ENCODE data around the gene PRELP.
"Not testable (repeated sequence)": the region's sequence is repeated elsewhere in the genome, so short reads cannot be mapped to it uniquely, and the experiment has no call there.

Gene PRELP

DNA sequence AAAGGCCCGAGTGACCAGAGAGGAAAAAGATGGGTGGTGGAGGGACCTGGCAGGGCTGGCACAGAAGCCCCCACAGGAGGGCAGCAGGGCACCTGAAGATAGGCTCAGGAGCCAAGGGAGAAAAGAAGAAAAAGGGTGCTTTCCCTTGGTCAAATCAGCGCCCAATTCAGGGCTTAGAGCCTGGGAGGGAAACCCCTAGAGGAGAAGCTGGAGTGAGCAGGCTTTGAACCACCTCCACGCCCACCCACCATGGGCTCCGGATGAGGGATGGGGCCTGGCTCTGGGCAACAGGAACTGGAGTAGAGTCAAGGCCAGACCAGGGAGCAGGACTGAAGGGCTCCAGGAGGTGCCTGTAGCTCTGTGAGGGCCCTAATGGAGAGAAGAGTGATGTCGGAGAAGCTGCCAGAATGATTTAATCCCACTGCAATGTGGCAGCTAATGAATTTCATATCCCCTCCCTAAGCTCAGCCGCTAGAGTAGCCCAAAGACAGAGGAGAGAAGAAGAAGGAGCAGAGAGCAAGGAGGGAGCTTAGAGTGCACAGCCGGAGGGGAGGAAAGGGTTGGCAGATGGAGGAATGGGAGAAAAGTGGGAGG, 12.0 kb upstream of the PRELP start:
- no peaks in the 10 kb centered on the region for H3K9me3 ChIP-seq (ENCODE audit: control insufficient read depth, low read length)
- WGBS, 2 experiments: 66 to 71% methylated on average over 7 of the region's 7 CpGs
- no peaks in the 10 kb centered on the region for H3K36me3 ChIP-seq (ENCODE audit: control insufficient read depth, insufficient read depth, low read length)
- H3K4me1 ChIP-seq (ENCODE audit: control insufficient read depth, insufficient read depth, low read length): peaks cover 36% of the 10 kb centered on the region
- no peak overlapping the region for H3K27ac ChIP-seq (ENCODE audit: insufficient read depth, low read depth, low read length, poor library complexity, severe bottlenecking)
- peaks cover 3% of the 10 kb centered on the region for H3K27me3 ChIP-seq (ENCODE audit: control insufficient read depth, insufficient read depth, low read length, poor library complexity, severe bottlenecking)
- H3K4me3 ChIP-seq (ENCODE audit: insufficient read depth, low read depth, low read length): no peak overlapping the region

DNA sequence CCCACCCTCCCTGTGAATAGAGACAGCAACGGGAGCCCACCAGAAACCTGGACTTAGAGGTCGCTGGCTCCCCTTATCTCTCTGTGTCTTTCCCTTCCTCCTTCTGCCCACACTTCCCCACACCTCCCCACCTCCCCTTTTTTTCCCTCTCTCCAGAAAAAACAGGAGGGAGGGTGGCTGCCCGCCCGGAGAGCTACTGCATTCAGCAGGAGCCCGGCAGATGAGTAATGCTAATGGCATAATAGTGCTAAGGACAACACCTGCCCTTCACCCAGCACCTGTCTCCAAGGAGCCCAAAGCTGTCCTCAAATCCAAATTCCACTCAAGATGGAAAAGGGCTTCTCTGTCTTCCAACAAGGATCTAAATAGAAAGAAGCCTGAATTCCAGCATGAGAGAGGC, 11.4 kb upstream of the PRELP start:
- Histone ChIP-seq H3K27me3 (ENCODE audit: control insufficient read depth, insufficient read depth, low read length, poor library complexity, severe bottlenecking) (peaks cover 3% of the 10 kb centered on the region), H3K27ac (ENCODE audit: insufficient read depth, low read depth, low read length, poor library complexity, severe bottlenecking) (no peak overlapping the region), H3K4me3 (ENCODE audit: insufficient read depth, low read depth, low read length) (no peak overlapping the region), H3K36me3 (ENCODE audit: control insufficient read depth, insufficient read depth, low read length) (no peaks in the 10 kb centered on the region), H3K4me1 (ENCODE audit: control insufficient read depth, insufficient read depth, low read length) (peaks cover 36% of the 10 kb centered on the region), H3K9me3 (ENCODE audit: control insufficient read depth, low read length) (no peaks in the 10 kb centered on the region)
- WGBS, 2 experiments: 69 to 71% methylated on average over 3 to 5 of the region's 5 CpGs

DNA sequence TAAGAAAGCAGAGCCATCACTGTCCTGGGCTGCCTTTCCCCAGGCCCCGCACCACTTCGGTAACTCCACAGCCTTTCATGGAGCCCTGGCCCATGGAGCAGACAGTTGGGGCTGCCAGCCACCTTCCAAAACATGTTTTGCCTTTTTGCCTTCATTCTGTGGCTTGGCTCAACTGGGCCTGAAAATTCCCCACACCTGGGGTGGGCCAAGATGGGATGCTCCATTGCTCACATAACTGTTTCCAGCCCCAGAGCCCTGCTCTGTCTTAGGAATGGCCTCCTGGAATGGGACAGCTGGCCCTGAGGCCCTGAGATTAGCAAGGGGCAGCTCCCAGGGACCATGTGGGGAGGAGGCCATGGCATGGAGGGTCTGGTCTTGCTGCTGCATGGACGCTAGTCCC, 10.9 kb upstream of the PRELP start:
- Histone ChIP-seq H3K27ac (ENCODE audit: insufficient read depth, low read depth, low read length, poor library complexity, severe bottlenecking) (no peak overlapping the region), H3K4me1 (ENCODE audit: control insufficient read depth, insufficient read depth, low read length) (peaks cover 36% of the 10 kb centered on the region), H3K27me3 (ENCODE audit: control insufficient read depth, insufficient read depth, low read length, poor library complexity, severe bottlenecking) (peaks cover 3% of the 10 kb centered on the region), H3K36me3 (ENCODE audit: control insufficient read depth, insufficient read depth, low read length) (no peaks in the 10 kb centered on the region), H3K4me3 (ENCODE audit: insufficient read depth, low read depth, low read length) (no peak overlapping the region), H3K9me3 (ENCODE audit: control insufficient read depth, low read length) (no peaks in the 10 kb centered on the region)
- WGBS, 2 experiments: 95 to 98% methylated on average over 3 of the region's 3 CpGs

DNA sequence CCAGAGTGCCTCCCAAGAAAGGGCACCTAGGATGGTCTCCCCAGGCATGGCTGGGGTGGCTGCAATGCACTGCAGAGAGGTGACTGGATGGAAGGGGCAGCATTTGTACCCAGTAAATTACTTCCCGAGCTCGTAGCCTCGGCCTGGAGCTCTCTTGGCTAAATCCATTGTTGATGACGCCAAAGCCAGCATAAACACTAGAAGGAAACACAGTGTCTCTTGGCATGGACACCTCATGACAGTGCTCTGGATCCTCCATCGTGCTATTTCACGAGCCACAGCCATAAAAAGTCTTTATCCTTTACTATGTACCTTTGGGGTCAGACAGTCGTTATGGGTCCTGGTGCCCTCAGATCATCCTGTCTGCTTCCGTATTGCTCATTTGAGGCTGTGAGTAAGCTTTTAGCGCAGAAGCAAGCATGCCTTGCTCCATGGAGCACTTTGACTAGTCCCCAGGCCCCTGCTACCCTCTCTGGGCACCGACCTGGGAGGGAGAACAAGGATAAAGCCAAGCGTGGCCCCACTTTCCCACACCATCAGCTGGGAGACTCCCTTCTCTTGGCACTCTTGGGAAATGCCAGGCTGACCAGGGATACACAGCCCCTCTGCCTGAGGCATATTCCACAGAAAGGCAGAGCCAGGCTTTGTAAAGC, 10.3 kb upstream of the PRELP start:
- peaks cover 36% of the 10 kb centered on the region for H3K4me1 ChIP-seq (ENCODE audit: control insufficient read depth, insufficient read depth, low read length)
- no peaks in the 10 kb centered on the region for H3K9me3 ChIP-seq (ENCODE audit: control insufficient read depth, low read length)
- WGBS, 2 experiments: 95 to 96% methylated on average over 11 of the region's 11 CpGs
- H3K27me3 ChIP-seq (ENCODE audit: control insufficient read depth, insufficient read depth, low read length, poor library complexity, severe bottlenecking): peaks cover 3% of the 10 kb centered on the region
- H3K36me3 ChIP-seq (ENCODE audit: control insufficient read depth, insufficient read depth, low read length): no peaks in the 10 kb centered on the region
- no peak overlapping the region for H3K4me3 ChIP-seq (ENCODE audit: insufficient read depth, low read depth, low read length)
- H3K27ac ChIP-seq (ENCODE audit: insufficient read depth, low read depth, low read length, poor library complexity, severe bottlenecking): no peak overlapping the region

DNA sequence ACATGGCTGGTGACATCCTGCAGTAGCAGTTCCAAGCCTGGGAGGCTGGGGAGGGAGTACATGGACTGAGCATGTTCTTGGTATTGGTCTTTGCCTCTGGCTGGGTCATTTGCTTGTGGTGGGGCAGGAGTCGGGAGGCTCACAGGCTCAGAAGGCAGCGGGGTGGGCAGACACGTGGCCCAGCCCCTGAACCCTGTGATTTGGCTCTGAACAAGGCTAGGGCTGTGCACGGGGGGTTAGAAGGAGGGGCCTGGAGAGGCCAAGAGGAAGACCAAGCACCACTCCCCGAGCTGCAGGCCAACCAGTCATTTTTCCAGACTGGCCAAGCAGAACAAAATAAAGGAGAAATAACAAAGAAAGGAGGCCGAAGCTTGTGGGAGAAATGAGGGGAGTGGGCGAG, 9.7 kb upstream of the PRELP start:
- WGBS, 2 experiments: 27 to 30% methylated on average over 7 of the region's 7 CpGs

DNA sequence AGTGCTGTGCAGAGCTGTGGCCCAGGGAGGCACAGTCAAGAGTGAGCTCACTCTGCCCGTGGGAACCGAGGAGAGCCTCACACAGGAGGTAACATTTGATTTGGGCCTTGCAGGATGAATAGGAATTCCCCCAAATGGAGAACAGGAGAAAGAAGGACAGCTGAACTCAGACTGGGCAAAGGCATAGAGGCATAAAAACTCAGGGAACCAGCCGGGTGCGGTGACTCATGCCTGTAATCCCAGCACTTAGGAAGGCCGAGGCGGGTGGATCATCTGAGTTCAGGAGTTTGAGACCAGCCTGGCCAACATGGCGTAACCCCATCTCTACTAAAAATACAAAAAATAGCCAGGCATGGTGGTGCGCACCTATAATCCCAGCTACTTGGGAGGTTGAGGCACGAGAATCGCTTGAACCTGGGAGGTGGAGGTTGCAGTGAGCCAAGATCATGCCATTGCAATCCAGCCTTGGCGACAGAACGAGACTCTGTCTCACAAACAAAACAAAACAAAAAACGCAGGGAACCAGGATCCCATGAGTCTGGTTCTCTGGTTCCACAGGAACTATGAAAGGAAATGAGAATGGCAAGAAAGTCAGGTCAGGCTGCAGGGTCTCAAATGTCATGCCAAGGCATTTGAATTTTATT, 8.6 kb upstream of the PRELP start:
- peaks cover 31% of the 10 kb centered on the region for H3K4me1 ChIP-seq (ENCODE audit: control insufficient read depth, insufficient read depth, low read length)
- not testable (repeated sequence) for H3K4me3 ChIP-seq (ENCODE audit: insufficient read depth, low read depth, low read length); H3K27ac ChIP-seq (ENCODE audit: insufficient read depth, low read depth, low read length, poor library complexity, severe bottlenecking); H3K27me3 ChIP-seq (ENCODE audit: control insufficient read depth, insufficient read depth, low read length, poor library complexity, severe bottlenecking); H3K36me3 ChIP-seq (ENCODE audit: control insufficient read depth, insufficient read depth, low read length); H3K9me3 ChIP-seq (ENCODE audit: control insufficient read depth, low read length)
- 89 to 90% methylated on average over 13 of the region's 13 CpGs for WGBS, 2 experiments

More for the DNA sequence above, 9.7 kb upstream of the PRELP start:
- H3K9me3 ChIP-seq (ENCODE audit: control insufficient read depth, low read length): no peaks in the 10 kb centered on the region
- no peaks in the 10 kb centered on the region for H3K36me3 ChIP-seq (ENCODE audit: control insufficient read depth, insufficient read depth, low read length)
- peaks cover 36% of the 10 kb centered on the region for H3K4me1 ChIP-seq (ENCODE audit: control insufficient read depth, insufficient read depth, low read length)
- peaks cover 3% of the 10 kb centered on the region for H3K27me3 ChIP-seq (ENCODE audit: control insufficient read depth, insufficient read depth, low read length, poor library complexity, severe bottlenecking)
- H3K4me3 ChIP-seq (ENCODE audit: insufficient read depth, low read depth, low read length): no peak overlapping the region
- no peak overlapping the region for H3K27ac ChIP-seq (ENCODE audit: insufficient read depth, low read depth, low read length, poor library complexity, severe bottlenecking)

DNA sequence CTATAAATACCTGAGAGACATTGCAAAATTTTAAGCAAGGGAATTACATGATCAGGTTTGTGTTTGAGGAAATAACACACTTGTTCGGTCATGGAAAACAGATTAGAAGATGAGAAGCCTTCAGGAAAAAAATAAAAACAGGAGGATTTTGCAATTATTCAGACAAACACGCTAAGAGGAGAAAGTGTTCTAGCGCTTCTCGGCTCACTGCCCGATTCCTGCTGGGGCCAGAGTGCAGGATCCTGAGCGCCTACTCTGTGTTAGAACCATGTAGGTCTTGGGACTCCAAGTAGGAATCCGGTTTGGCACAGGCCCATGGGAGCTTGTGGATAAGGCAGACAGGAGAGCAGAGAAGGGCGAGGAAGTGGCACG, 8.1 kb upstream of the PRELP start:
- 92 to 93% methylated on average over 9 of the region's 9 CpGs for WGBS, 2 experiments
- Histone ChIP-seq H3K9me3 (ENCODE audit: control insufficient read depth, low read length) (no peaks in the 10 kb centered on the region), H3K4me3 (ENCODE audit: insufficient read depth, low read depth, low read length) (no peak overlapping the region), H3K4me1 (ENCODE audit: control insufficient read depth, insufficient read depth, low read length) (peaks cover 30% of the 10 kb centered on the region), H3K27me3 (ENCODE audit: control insufficient read depth, insufficient read depth, low read length, poor library complexity, severe bottlenecking) (peaks cover 3% of the 10 kb centered on the region), H3K36me3 (ENCODE audit: control insufficient read depth, insufficient read depth, low read length) (no peaks in the 10 kb centered on the region), H3K27ac (ENCODE audit: insufficient read depth, low read depth, low read length, poor library complexity, severe bottlenecking) (no peak overlapping the region)

DNA sequence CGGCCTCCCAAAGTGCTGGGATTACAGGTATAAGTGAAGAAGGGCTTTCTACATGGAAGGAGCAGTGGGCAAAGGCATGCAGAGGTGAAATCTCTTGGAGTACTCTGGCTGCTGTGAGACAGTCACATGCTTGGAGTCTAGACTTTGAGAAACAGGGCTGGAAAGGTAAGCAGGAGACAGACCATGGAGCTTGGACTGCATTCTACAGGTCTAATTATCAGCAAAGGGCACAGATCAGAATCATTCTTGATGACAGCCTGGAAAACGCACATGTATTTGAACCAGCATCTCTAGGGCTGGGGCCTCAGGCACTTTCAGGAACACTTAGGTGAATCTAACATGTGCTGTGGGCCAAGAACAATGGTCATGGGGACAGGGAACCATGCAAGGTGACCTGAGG, 7.3 kb upstream of the PRELP start:
- Histone ChIP-seq H3K4me1 (ENCODE audit: control insufficient read depth, insufficient read depth, low read length) (peaks cover 30% of the 10 kb centered on the region), H3K4me3 (ENCODE audit: insufficient read depth, low read depth, low read length) (no peak overlapping the region), H3K27me3 (ENCODE audit: control insufficient read depth, insufficient read depth, low read length, poor library complexity, severe bottlenecking) (peaks cover 2% of the 10 kb centered on the region), H3K27ac (ENCODE audit: insufficient read depth, low read depth, low read length, poor library complexity, severe bottlenecking) (no peak overlapping the region), H3K9me3 (ENCODE audit: control insufficient read depth, low read length) (no peaks in the 10 kb centered on the region), H3K36me3 (ENCODE audit: control insufficient read depth, insufficient read depth, low read length) (no peaks in the 10 kb centered on the region)
- WGBS, 2 experiments: 92 to 98% methylated on average over 2 of the region's 2 CpGs

DNA sequence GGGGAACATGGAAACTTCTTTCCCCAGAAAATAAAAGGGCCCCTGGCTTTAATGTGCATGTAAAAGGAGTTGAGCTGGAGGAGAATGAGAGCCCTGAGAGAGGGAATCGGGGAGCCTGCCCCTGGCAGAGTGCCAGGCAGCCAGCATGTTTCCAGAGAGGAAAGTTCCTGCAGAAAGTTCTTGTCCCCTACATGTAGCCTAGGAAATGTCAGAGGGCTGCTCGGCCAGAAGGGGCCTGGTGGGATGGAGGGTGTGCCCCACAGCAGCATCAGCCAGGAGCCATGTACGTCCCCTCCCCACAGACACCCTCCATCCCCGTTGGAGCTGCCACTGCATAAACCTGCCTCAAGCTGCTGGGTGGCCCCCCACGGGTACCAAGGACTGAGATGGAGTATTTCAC, 5.4 kb upstream of the PRELP start:
- Histone ChIP-seq H3K9me3 (ENCODE audit: control insufficient read depth, low read length) (no peaks in the 10 kb centered on the region), H3K36me3 (ENCODE audit: control insufficient read depth, insufficient read depth, low read length) (no peaks in the 10 kb centered on the region), H3K4me1 (ENCODE audit: control insufficient read depth, insufficient read depth, low read length) (peaks cover 20% of the 10 kb centered on the region), H3K4me3 (ENCODE audit: insufficient read depth, low read depth, low read length) (no peak overlapping the region), H3K27ac (ENCODE audit: insufficient read depth, low read depth, low read length, poor library complexity, severe bottlenecking) (no peak overlapping the region), H3K27me3 (ENCODE audit: control insufficient read depth, insufficient read depth, low read length, poor library complexity, severe bottlenecking) (no peaks in the 10 kb centered on the region)
- WGBS, 2 experiments: 79 to 83% methylated on average over 5 of the region's 5 CpGs

DNA sequence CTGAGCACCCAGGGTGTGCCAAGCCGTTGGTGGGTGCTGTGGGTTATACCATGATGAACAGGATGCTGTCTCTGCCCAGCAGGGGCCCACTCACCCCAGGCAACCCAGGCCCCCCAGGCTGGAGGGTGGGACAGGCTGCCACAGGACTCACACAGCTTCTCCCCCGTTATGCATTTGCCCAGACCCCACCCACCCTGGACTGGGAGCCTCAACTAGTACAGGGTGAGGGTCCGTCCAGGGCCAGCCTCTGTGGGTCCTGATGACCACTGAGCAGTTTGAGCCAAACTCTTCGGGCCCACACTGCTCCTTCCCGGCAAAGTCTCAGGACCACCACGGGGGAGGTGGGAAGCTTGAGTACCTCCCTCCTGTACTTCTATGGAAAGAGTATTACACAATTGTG, 3.8 kb upstream of the PRELP start:
- Histone ChIP-seq H3K27ac (ENCODE audit: insufficient read depth, low read depth, low read length, poor library complexity, severe bottlenecking) (no peak overlapping the region), H3K27me3 (ENCODE audit: control insufficient read depth, insufficient read depth, low read length, poor library complexity, severe bottlenecking) (no peaks in the 10 kb centered on the region), H3K9me3 (ENCODE audit: control insufficient read depth, low read length) (no peaks in the 10 kb centered on the region), H3K4me1 (ENCODE audit: control insufficient read depth, insufficient read depth, low read length) (peaks cover 13% of the 10 kb centered on the region), H3K4me3 (ENCODE audit: insufficient read depth, low read depth, low read length) (no peak overlapping the region), H3K36me3 (ENCODE audit: control insufficient read depth, insufficient read depth, low read length) (no peaks in the 10 kb centered on the region)
- WGBS, 2 experiments: 80 to 86% methylated on average over 6 of the region's 6 CpGs

All from ectodermal cell (in vitro differentiated cells).